ENCODE results near the gene TPST2.

DNA sequence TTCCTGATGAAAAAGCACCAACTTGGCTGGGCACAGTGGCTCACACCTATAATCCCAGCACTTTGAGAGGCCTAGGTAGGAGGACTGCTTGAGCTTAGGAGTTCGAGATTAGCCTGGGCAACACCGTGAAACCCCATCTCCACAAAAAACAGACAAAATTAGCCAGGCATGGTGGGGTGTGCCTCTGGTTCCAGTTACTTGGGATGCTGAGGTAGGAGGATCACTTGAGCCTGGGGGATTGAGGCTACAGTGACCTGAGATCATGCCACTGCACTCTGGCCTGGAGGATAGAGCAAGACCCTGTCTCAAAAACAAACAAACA is 109.4 kb downstream of the TPST2 start:
- TF ChIP-seq CTCF (IDR thresholded peaks at IDR 0.05 in 4 of 5, conservative IDR thresholded peaks at IDR 0.05 in 1 of 5) (no peak), POLR2A (IDR thresholded peaks at IDR 0.05) (no peak)
